ENCODE results near the gene COL24A1. TPM values are rescaled to one million over a fixed set of nuclear protein-coding genes. Genes with fewer than 3 reads are reported as not detected.
"Not testable (repeated sequence)": the region's sequence is repeated elsewhere in the genome, so short reads cannot be mapped to it uniquely, and the experiment has no call there.

The COL24A1 gene
- total RNA-seq, 2 experiments from 2014 or later = not detected

DNA sequence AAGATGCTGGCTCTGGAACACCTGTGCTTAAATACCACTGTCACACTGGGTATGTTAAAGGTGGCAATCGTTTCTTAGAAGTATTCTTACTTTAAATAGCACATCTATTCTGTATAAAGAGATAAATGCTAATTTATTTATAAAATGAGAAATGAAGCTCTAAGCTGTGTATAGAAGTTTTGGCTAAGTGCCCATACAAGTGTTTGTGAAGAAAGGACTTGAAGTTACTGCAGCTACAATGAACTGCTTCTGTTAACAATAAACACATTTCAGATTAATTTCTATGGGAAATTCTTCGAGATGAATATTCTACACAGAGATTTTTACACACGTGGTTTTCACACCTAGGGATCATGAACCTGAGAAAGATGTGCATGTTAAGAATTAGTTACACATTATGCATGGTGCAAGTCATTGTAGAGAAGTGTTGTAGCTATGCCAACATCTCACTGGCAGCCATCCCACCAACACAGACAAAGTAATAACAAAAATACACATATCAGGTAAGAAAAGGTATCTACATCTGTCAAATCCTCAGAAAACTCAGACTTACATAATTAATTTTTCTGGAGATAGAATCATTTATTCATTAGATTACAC is 16.2 kb downstream of the COL24A1 start:
- no peak for ATAC-seq (ENCODE audit: low read depth)

DNA sequence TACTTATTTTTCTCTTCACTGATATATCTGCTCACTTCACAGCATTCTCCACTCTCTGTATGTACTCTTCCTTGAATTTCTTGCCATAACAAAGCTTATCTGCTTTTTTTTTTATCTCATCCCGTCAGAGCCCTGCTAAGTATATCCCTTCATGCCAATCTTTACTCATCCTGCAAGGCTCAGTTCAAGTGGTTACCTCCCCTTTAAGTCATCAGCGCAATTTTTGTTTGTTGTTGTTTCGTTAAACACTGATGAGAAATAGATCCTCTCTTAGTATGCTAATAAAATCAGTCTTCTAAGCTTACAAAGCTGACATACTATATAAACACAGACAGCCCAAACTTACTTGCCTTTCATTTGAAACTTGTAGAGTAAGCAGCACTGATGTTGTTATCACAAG is 17.8 kb downstream of the COL24A1 start:
- ATAC-seq (ENCODE audit: low read depth) (no peak), DNase-seq (no peak)
- no peak overlapping the region for H3K27ac Mint-ChIP-seq
- no peak overlapping the region for H3K4me3 Mint-ChIP-seq
- POLR2A ChIA-PET = no interaction called here
- H3K27me3 Mint-ChIP-seq = peaks cover 2% of the 10 kb centered on the region
- H3K4me1 Mint-ChIP-seq = no peaks in the 10 kb centered on the region
- no peaks in the 10 kb centered on the region for H3K36me3 Mint-ChIP-seq
- H3K9me3 Mint-ChIP-seq = no peaks in the 10 kb centered on the region

More for the DNA sequence above, 16.2 kb downstream of the COL24A1 start:
- no peak overlapping the region for H3K4me3 Mint-ChIP-seq
- no peaks in the 10 kb centered on the region for H3K4me1 Mint-ChIP-seq
- no peaks in the 10 kb centered on the region for H3K9me3 Mint-ChIP-seq
- no peak overlapping the region for H3K27ac Mint-ChIP-seq
- no peaks in the 10 kb centered on the region for H3K36me3 Mint-ChIP-seq
- DNase-seq = no peak
- H3K27me3 Mint-ChIP-seq = peaks cover 4% of the 10 kb centered on the region
- POLR2A ChIA-PET = no interaction called here

DNA sequence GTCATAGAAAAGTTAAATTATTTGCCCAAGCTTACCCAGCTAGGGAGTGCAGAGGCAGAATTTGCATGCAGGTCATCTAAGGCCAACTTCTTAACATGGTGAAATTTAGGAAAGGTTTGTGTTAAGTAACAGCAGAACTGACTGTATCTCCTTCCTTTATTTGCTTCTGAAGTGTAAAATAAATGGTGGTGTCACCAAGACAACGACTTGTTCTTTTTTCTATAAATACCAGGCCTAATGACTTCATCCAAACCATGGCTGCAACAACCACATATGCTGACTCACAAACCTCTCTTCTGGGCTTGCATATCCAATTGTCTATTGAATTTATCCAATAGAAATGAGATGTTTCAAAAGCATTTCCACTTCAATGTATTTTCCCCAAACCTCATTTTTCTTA is 19.1 kb downstream of the COL24A1 start:
- POLR2A ChIA-PET = no interaction called here
- ATAC-seq (ENCODE audit: low read depth) (no peak), DNase-seq (no peak)
- H3K4me1 Mint-ChIP-seq = no peaks in the 10 kb centered on the region
- peaks cover under 1% of the 10 kb centered on the region for H3K27me3 Mint-ChIP-seq
- H3K9me3 Mint-ChIP-seq = no peaks in the 10 kb centered on the region
- H3K27ac Mint-ChIP-seq = no peak overlapping the region
- H3K36me3 Mint-ChIP-seq = no peaks in the 10 kb centered on the region
- H3K4me3 Mint-ChIP-seq = no peak overlapping the region

DNA sequence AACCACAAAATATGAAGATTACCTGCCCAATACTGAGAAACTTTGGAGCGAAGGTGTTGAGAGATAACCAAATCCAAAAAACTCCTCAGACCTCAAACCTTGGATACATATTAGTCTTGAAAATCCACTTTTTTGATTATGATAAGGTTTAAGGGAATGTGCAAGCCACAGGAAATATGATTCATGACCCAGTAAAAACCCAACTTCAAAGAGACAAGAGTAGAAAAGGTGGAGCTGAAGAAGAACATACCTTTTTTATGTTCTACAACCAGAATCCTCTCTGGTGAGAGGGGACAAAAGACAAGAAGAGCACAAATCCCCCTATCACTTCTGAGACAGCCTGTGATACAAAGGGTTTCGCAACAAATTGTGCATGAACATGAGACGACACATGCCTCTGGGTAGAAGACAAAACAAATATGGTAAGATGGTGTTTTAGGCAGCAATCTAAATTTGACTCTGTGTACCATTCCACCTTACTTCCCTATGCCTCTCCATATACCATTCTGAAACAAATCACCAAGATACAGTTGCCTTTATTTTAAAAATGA is 37.3 kb downstream of the COL24A1 start:
- Mint-ChIP-seq H3K4me1 (peaks cover 7% of the 10 kb centered on the region), H3K4me3 (no peak overlapping the region), H3K36me3 (no peaks in the 10 kb centered on the region), H3K27me3 (no peaks in the 10 kb centered on the region), H3K27ac (no peak overlapping the region), H3K9me3 (no peaks in the 10 kb centered on the region)
- ATAC-seq (ENCODE audit: low read depth) (no peak), DNase-seq (no peak)
- POLR2A ChIA-PET = no interaction called here

DNA sequence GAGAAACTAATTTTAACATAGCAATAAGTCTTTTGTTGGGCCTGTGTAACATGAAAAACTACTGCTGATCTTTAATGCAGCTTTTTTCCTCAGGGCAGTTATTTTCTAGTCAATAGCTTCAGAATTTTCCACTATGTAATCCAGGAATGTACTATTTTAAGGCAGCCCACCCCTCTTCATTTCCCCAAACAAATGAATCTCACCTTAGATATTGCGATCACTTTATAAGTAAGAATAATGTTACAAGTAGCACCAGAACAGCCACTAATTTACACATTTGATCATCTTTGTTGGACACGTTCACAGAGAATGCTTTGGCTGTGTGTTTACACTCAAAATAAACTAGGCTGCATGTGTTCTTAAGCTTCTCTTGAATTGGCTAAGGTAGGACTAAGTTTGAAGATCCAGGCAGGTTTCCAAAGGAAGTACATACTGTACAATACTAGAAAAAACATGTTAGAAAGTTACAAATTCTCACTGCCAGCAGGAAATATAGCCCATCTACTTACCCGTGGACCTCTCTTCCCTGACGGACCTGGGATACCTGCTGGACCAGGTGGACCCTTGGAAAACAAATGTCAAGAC is 41.7 kb downstream of the COL24A1 start:
- no peaks in the 10 kb centered on the region for H3K27me3 Mint-ChIP-seq
- DNase-seq (no peak), ATAC-seq (ENCODE audit: low read depth) (no peak)
- POLR2A ChIA-PET = no interaction called here
- H3K4me3 Mint-ChIP-seq = no peak overlapping the region
- no peak overlapping the region for H3K27ac Mint-ChIP-seq
- peaks cover 7% of the 10 kb centered on the region for H3K4me1 Mint-ChIP-seq
- no peaks in the 10 kb centered on the region for H3K9me3 Mint-ChIP-seq
- no peaks in the 10 kb centered on the region for H3K36me3 Mint-ChIP-seq

DNA sequence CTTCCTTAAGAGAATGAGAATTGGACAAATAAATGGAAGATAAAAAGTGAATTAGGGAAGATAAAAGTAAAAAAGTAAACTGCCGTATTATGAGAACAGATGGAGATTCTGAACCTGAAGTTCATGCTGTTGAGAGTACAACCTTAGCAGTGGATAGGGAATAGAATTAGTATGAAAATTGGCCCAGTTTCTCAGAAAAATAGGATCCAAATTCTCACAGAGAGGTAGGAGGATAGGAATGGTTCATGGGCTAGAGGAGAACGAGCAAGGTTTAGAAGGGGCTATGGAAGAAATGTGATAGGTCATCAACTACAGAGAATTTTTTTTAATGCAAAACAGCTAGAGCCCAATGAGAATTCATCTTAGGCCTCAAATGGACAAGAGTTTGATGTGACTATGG is 42.3 kb downstream of the COL24A1 start:
- peaks cover 6% of the 10 kb centered on the region for H3K4me1 Mint-ChIP-seq
- no peaks in the 10 kb centered on the region for H3K9me3 Mint-ChIP-seq

DNA sequence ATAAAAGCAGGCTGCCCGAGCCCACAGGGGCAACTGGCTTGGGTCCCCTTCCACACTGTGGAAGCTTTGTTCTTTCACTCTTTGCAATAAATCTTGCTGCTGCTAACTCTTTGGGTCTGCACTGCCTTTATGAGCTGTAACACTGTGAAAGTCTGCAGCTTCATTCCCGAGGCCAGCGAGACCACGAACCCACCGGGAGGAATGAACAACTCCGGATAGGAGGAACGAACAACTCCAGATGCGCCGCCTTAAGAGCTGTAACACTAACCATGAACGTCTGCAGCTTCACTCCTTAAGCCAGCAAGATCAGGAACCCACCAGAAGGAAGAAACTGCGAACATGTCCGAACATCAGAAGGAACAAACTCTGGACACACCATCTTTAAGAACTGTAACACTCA is 45.0 kb downstream of the COL24A1 start:
- POLR2A ChIA-PET; H3K36me3 Mint-ChIP-seq; H3K4me1 Mint-ChIP-seq; H3K27me3 Mint-ChIP-seq; H3K9me3 Mint-ChIP-seq; ATAC-seq (ENCODE audit: low read depth); DNase-seq; H3K4me3 Mint-ChIP-seq; H3K27ac Mint-ChIP-seq: not testable (repeated sequence)

More for the DNA sequence above, 42.3 kb downstream of the COL24A1 start:
- POLR2A ChIA-PET = no interaction called here
- H3K27ac Mint-ChIP-seq = no peak overlapping the region
- ATAC-seq (ENCODE audit: low read depth) (no peak), DNase-seq (no peak)
- H3K4me3 Mint-ChIP-seq = no peak overlapping the region
- no peaks in the 10 kb centered on the region for H3K36me3 Mint-ChIP-seq
- no peaks in the 10 kb centered on the region for H3K27me3 Mint-ChIP-seq

DNA sequence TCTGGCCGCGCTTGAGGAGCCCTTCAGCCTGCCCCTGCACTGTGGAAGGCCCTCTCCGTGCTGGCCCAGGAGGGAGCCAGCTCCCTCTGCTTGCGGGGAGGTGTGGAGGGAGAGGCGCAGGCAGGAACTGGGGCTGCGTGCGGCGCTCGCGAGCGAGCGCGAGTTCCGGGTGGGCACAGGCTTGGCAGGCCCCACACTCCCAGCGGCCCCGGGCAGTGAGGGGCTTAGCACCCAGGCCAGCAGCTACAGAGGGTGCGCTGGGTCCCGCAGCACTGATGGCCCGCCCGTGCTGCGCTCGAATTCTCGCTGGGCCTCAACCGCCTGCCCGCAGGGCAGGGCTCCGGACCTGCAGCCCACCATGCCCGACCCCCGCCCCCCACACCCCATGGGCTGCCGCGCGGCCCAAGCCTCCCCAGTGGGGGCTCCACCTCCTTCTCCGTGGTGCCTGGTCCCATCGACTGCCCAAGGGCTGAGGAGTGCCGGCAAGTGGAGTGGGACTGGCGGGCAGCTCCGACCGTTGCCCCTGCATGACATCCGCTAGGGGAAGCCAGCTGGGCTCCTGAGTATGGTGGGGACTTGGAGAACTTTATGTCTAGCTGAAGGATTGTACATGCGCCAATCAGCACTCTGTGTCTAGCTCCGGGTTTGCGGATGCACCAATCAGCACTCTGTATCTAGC is 46.0 kb downstream of the COL24A1 start:
- H3K4me1 Mint-ChIP-seq = no peaks in the 10 kb centered on the region
- H3K9me3 Mint-ChIP-seq = no peaks in the 10 kb centered on the region
- H3K36me3 Mint-ChIP-seq = no peaks in the 10 kb centered on the region
- ATAC-seq (ENCODE audit: low read depth) = no peak
- DNase-seq = no peak
- POLR2A ChIA-PET = no interaction called here
- H3K27me3 Mint-ChIP-seq = no peaks in the 10 kb centered on the region
- no peak overlapping the region for H3K27ac Mint-ChIP-seq
- no peak overlapping the region for H3K4me3 Mint-ChIP-seq

DNA sequence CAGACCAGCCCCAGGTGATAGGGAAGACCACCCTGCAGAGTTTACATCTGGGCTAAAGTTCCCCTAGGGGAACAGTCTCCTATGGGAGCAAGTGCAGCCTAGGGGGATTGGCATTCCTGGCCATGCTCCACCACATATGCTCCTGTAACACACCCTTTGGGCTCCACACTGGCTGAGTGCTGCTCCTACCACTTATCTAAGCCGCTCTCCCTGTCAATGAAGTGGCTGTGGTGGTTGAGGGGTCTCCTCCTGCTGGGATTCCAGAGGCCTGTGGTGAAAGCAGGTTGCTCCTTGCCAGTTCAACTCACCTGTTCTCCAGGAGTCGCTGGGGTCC is 51.1 kb downstream of the COL24A1 start:
- H3K4me3 Mint-ChIP-seq = no peak overlapping the region
- H3K4me1 Mint-ChIP-seq = no peaks in the 10 kb centered on the region
- no peak overlapping the region for H3K27ac Mint-ChIP-seq
- no peak for DNase-seq
- ATAC-seq (ENCODE audit: low read depth) = no peak
- POLR2A ChIA-PET = no interaction called here
- no peaks in the 10 kb centered on the region for H3K9me3 Mint-ChIP-seq
- no peaks in the 10 kb centered on the region for H3K36me3 Mint-ChIP-seq
- peaks cover 5% of the 10 kb centered on the region for H3K27me3 Mint-ChIP-seq

DNA sequence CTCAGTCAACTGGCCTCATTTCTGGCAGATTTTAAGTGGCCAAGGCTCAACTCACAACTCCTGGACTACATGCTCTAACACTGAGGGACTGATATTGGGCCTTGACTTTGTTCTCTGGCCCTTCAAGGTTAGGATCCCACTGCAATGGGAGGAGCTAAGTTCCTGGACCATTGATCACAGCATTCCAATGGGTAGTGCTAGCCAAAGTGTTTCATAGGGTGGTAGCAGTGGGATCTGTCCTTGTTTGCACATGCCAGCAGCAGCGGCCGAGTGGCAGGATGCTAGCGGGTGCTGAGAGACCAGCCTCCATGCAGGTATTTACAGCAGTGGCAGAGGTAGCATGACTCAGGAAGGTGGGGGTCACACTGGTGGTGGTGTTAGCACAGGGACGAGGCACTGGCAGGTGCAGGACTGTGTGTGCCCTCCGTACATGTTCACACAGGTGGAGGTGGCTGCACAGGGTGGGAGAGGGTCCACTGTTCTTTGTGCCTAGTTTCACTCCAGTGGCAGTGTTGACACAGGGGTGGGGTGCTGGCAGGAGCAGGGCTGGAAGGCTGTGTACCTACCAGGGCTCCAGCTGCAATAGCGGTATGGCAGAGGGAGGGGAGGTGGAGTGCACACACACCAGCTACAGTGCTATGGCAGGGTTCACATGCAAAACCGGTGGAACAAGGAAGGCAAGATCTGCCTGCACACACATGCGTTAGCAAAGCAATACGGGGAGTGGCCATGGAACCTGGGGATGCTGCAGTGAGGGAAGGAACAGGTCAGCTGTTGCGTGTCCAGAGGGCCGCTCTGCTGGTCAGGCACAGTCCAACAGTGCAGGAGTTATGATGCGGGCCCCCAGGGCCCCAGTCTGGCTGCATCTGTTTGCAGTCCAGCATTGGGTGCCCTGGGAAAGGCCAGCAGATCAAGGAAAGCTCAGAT is 51.7 kb downstream of the COL24A1 start:
- Mint-ChIP-seq H3K4me1 (no peaks in the 10 kb centered on the region), H3K36me3 (no peaks in the 10 kb centered on the region), H3K27ac (no peak overlapping the region), H3K9me3 (no peaks in the 10 kb centered on the region), H3K27me3 (peaks cover 5% of the 10 kb centered on the region), H3K4me3 (no peak overlapping the region)
- POLR2A ChIA-PET = no interaction called here
- no peak for DNase-seq
- ATAC-seq (ENCODE audit: low read depth) = no peak

DNA sequence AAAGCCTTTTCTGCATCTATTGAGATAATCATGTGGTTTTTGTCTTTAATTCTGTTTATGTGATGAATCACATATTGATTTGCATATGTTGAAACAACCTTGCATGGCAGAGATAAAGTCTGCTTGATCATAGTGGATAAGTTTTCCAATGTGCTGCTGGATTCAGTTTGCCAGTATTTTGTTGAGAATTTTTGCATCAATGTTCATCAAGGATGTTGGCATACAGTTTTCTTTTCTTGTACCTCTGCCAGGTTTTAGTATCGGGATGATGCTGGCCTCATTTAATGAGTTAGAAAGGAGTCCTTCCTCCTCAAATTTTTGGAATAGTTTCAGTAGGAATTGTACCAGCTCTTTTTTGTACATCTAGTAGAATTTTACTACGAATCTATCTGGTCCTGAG is 55.0 kb downstream of the COL24A1 start:
- peaks cover 5% of the 10 kb centered on the region for H3K27me3 Mint-ChIP-seq
- H3K4me3 Mint-ChIP-seq = no peak overlapping the region
- H3K27ac Mint-ChIP-seq = no peak overlapping the region
- no peaks in the 10 kb centered on the region for H3K36me3 Mint-ChIP-seq
- DNase-seq (no peak), ATAC-seq (ENCODE audit: low read depth) (no peak)
- no peaks in the 10 kb centered on the region for H3K9me3 Mint-ChIP-seq
- POLR2A ChIA-PET = no interaction called here
- H3K4me1 Mint-ChIP-seq = no peaks in the 10 kb centered on the region

DNA sequence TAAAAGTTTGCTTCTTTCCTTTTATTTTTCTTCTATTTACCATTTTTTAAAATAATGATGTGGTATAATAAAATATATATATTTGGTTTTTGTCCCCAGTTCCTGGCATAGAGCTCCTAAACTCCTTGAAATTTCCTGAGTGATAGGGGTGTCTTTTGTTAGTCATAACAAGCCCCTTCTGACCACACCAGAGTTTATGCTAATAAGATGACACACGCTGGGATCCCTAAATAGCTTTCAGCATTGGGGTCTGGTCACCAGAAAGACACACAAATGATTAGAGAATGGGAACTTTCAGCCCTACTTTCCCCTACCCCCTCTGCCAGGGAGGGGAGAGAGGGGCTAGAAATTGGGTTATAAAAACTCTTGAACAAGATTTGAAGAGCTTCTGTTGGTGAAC is 56.2 kb downstream of the COL24A1 start:
- H3K27ac Mint-ChIP-seq = no peak overlapping the region
- no peak for ATAC-seq (ENCODE audit: low read depth)
- H3K36me3 Mint-ChIP-seq = no peaks in the 10 kb centered on the region
- POLR2A ChIA-PET = no interaction called here
- no peak overlapping the region for H3K4me3 Mint-ChIP-seq
- H3K9me3 Mint-ChIP-seq = no peaks in the 10 kb centered on the region
- DNase-seq = no peak
- H3K4me1 Mint-ChIP-seq = no peaks in the 10 kb centered on the region
- peaks cover 5% of the 10 kb centered on the region for H3K27me3 Mint-ChIP-seq

DNA sequence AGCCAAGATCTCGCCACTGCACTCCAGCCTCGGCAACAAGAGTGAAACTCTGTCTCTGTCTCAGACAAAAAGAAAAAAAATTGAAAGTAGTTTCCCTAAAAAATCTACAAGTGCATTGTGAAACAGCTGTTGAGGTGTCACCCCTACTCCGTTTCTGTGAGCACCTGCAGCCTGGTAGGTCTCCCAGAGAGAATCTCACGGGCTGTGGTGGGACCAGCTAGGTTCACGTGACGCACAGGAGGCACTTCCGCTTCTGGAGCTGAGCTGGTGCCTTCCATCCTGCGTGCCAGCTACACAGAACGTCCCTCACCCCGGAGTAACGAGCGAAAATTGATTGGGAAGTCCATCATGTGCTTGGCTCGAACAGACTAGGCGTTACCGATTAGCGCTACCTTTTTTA is 66.8 kb downstream of the COL24A1 start:
- Mint-ChIP-seq H3K27me3 (no peaks in the 10 kb centered on the region), H3K36me3 (no peaks in the 10 kb centered on the region), H3K4me3 (no peak overlapping the region), H3K27ac (no peak overlapping the region), H3K4me1 (peaks cover 5% of the 10 kb centered on the region), H3K9me3 (no peaks in the 10 kb centered on the region)
- DNase-seq (no peak), ATAC-seq (ENCODE audit: low read depth) (no peak)
- POLR2A ChIA-PET = no interaction called here

Data from activated naive CD8-positive, alpha-beta T cell treated with anti-CD3 and anti-CD28 coated beads, Interleukin-2, amount 10 ng/mL, durations not matched to agents 7 days and 5 days (primary cell).